ENCODE data around the gene TMEM39B.
"Not testable (repeated sequence)": the region's sequence is repeated elsewhere in the genome, so short reads cannot be mapped to it uniquely, and the experiment has no call there.

TMEM39B gene

DNA sequence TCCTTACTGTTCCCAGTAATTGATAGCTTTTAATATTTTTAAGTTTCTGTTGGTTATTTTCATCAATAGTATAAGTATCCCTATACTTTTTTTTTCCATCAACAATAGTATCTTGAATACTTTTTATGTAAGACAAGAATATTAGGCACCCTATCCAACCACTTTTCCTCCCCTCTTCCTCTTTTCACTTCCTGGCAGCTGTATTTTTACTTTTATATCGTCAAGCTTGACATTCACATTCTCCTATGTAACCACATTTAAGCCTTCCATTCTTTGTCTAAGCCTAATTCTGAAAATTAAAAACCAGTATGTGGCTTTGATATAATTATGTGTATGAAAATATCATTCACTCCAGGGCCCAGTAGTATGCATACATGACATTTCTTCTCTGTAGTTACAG lies 9.3 kb downstream of the TMEM39B start:
- Histone ChIP-seq H3K9ac (ENCODE audit: insufficient read length, low read depth) (no peak overlapping the region), H3K4me3 (ENCODE audit: insufficient read length, low read depth) (no peak overlapping the region), H3K27me3 (ENCODE audit: insufficient read depth, insufficient read length) (no peaks in the 10 kb centered on the region), H3K36me3 (ENCODE audit: insufficient read depth, insufficient read length, low read length) (peaks cover 84% of the 10 kb centered on the region), H3K4me1 (ENCODE audit: insufficient read depth, insufficient read length) (peaks cover 6% of the 10 kb centered on the region), H3K9me3 (ENCODE audit: insufficient read depth, low read length) (no peaks in the 10 kb centered on the region)
- no peak for DNase-seq (ENCODE audit: low read depth, low spot score)
- TF ChIP-seq YY1 (IDR thresholded peaks at IDR 0.05; ENCODE audit: insufficient read depth, insufficient read length) (no peak), ZNF274 (IDR thresholded peaks at IDR 0.05; ENCODE audit: low read depth, low read length) (no peak), SUZ12 (IDR thresholded peaks at IDR 0.05; ENCODE audit: extremely low read depth, insufficient read depth, insufficient read length) (no peak)

GRCh38 chr1:32086381-32086780 lies 13.6 kb downstream of the TMEM39B start:
- not testable (repeated sequence) for DNase-seq (ENCODE audit: low read depth, low spot score); H3K27me3 ChIP-seq (ENCODE audit: insufficient read depth, insufficient read length); H3K4me1 ChIP-seq (ENCODE audit: insufficient read depth, insufficient read length); H3K9me3 ChIP-seq (ENCODE audit: insufficient read depth, low read length); H3K4me3 ChIP-seq (ENCODE audit: insufficient read length, low read depth); H3K9ac ChIP-seq (ENCODE audit: insufficient read length, low read depth)
- H3K36me3 ChIP-seq (ENCODE audit: insufficient read depth, insufficient read length, low read length): peaks cover 68% of the 10 kb centered on the region

GRCh38 chr1:32091176-32091575 lies 18.4 kb downstream of the TMEM39B start:
- DNase-seq (ENCODE audit: low read depth, low spot score): no peak
- no peaks in the 10 kb centered on the region for H3K9me3 ChIP-seq (ENCODE audit: insufficient read depth, low read length)
- H3K27me3 ChIP-seq (ENCODE audit: insufficient read depth, insufficient read length): no peaks in the 10 kb centered on the region
- no peak overlapping the region for H3K4me3 ChIP-seq (ENCODE audit: insufficient read length, low read depth)
- no peak overlapping the region for H3K9ac ChIP-seq (ENCODE audit: insufficient read length, low read depth)
- no peaks in the 10 kb centered on the region for H3K4me1 ChIP-seq (ENCODE audit: insufficient read depth, insufficient read length)
- peaks cover 72% of the 10 kb centered on the region for H3K36me3 ChIP-seq (ENCODE audit: insufficient read depth, insufficient read length, low read length)
- TF ChIP-seq SUZ12 (IDR thresholded peaks at IDR 0.05; ENCODE audit: extremely low read depth, insufficient read depth, insufficient read length) (no peak), ZNF274 (IDR thresholded peaks at IDR 0.05; ENCODE audit: low read depth, low read length) (no peak), YY1 (IDR thresholded peaks at IDR 0.05; ENCODE audit: insufficient read depth, insufficient read length) (no peak)

- DNase-seq (ENCODE audit: low read depth, low spot score): no peak
- H3K4me3 ChIP-seq (ENCODE audit: insufficient read length, low read depth): no peak overlapping the region
- H3K9ac ChIP-seq (ENCODE audit: insufficient read length, low read depth): no peak overlapping the region
- no peaks in the 10 kb centered on the region for H3K4me1 ChIP-seq (ENCODE audit: insufficient read depth, insufficient read length)
- TF ChIP-seq YY1 (IDR thresholded peaks at IDR 0.05; ENCODE audit: insufficient read depth, insufficient read length): no peak
- no peak for TF ChIP-seq SUZ12 (IDR thresholded peaks at IDR 0.05; ENCODE audit: extremely low read depth, insufficient read depth, insufficient read length)
- TF ChIP-seq ZNF274 (IDR thresholded peaks at IDR 0.05; ENCODE audit: low read depth, low read length): no peak
- H3K27me3 ChIP-seq (ENCODE audit: insufficient read depth, insufficient read length): no peaks in the 10 kb centered on the region
- peaks cover 73% of the 10 kb centered on the region for H3K36me3 ChIP-seq (ENCODE audit: insufficient read depth, insufficient read length, low read length)
- no peaks in the 10 kb centered on the region for H3K9me3 ChIP-seq (ENCODE audit: insufficient read depth, low read length)
These were observed 18.9 kb downstream of the TMEM39B start for GRCh38 chr1:32091591-32091990.

- Histone ChIP-seq H3K36me3 (ENCODE audit: insufficient read depth, insufficient read length, low read length) (peaks cover 83% of the 10 kb centered on the region), H3K4me3 (ENCODE audit: insufficient read length, low read depth) (no peak overlapping the region), H3K27me3 (ENCODE audit: insufficient read depth, insufficient read length) (no peaks in the 10 kb centered on the region), H3K4me1 (ENCODE audit: insufficient read depth, insufficient read length) (no peaks in the 10 kb centered on the region), H3K9ac (ENCODE audit: insufficient read length, low read depth) (no peak overlapping the region), H3K9me3 (ENCODE audit: insufficient read depth, low read length) (no peaks in the 10 kb centered on the region)
- TF ChIP-seq YY1 (IDR thresholded peaks at IDR 0.05; ENCODE audit: insufficient read depth, insufficient read length): no peak
- no peak for TF ChIP-seq SUZ12 (IDR thresholded peaks at IDR 0.05; ENCODE audit: extremely low read depth, insufficient read depth, insufficient read length)
- no peak for TF ChIP-seq ZNF274 (IDR thresholded peaks at IDR 0.05; ENCODE audit: low read depth, low read length)
- no peak for DNase-seq (ENCODE audit: low read depth, low spot score)
These were observed 22.2 kb downstream of the TMEM39B start for GRCh38 chr1:32094746-32095521.

DNA sequence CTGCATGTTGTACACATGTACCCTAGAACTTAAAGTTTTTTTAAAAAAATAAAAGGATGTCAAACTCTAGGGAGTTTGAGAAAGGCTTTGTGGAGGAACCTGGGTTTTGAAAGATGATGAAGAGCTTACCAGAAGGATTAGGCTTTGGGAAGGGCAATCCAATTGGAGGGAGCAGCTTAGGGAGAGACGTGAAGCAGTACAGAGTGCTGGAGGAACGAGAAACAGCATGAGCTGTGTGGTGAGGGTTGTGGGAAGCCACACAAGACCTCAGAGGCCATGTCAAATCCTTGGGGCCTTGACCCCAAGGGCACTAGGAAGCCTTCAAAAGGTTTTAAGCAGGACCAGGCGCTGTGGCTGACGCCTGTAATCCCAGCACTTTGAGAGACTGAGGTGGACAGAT lies 26.7 kb downstream of the TMEM39B start:
- H3K9me3 ChIP-seq (ENCODE audit: insufficient read depth, low read length): no peaks in the 10 kb centered on the region
- H3K4me3 ChIP-seq (ENCODE audit: insufficient read length, low read depth): no peak overlapping the region
- no peaks in the 10 kb centered on the region for H3K27me3 ChIP-seq (ENCODE audit: insufficient read depth, insufficient read length)
- H3K36me3 ChIP-seq (ENCODE audit: insufficient read depth, insufficient read length, low read length): peaks cover 72% of the 10 kb centered on the region
- peaks cover 4% of the 10 kb centered on the region for H3K4me1 ChIP-seq (ENCODE audit: insufficient read depth, insufficient read length)
- DNase-seq (ENCODE audit: low read depth, low spot score): no peak
- no peak overlapping the region for H3K9ac ChIP-seq (ENCODE audit: insufficient read length, low read depth)
- TF ChIP-seq YY1 (IDR thresholded peaks at IDR 0.05; ENCODE audit: insufficient read depth, insufficient read length) (no peak), ZNF274 (IDR thresholded peaks at IDR 0.05; ENCODE audit: low read depth, low read length) (no peak), SUZ12 (IDR thresholded peaks at IDR 0.05; ENCODE audit: extremely low read depth, insufficient read depth, insufficient read length) (no peak)

DNA sequence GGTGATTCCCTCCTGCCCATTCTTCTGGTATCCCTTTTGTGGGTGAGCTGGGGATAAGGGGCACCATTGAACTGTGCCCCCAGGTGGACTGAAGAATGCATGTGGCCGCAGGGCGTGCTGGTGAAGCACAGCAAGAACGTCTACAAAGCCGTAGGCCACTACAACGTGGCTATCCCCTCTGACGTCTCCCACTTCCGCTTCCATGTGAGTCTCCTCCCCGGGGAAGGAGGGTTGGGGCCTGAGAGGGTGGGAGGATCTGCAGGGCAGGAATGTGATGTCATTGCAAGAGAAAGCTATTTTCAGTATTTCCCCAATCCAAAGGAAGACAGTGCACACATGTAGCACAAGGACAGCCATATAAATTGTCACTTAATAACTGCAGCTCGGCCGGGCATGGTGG lies 27.6 kb downstream of the TMEM39B start:
- no peak for DNase-seq (ENCODE audit: low read depth, low spot score)
- Histone ChIP-seq H3K4me3 (ENCODE audit: insufficient read length, low read depth) (no peak overlapping the region), H3K36me3 (ENCODE audit: insufficient read depth, insufficient read length, low read length) (peaks cover 63% of the 10 kb centered on the region), H3K9ac (ENCODE audit: insufficient read length, low read depth) (no peak overlapping the region), H3K4me1 (ENCODE audit: insufficient read depth, insufficient read length) (peaks cover 4% of the 10 kb centered on the region), H3K9me3 (ENCODE audit: insufficient read depth, low read length) (no peaks in the 10 kb centered on the region), H3K27me3 (ENCODE audit: insufficient read depth, insufficient read length) (no peaks in the 10 kb centered on the region)
- TF ChIP-seq ZNF274 (IDR thresholded peaks at IDR 0.05; ENCODE audit: low read depth, low read length) (no peak), SUZ12 (IDR thresholded peaks at IDR 0.05; ENCODE audit: extremely low read depth, insufficient read depth, insufficient read length) (no peak), YY1 (IDR thresholded peaks at IDR 0.05; ENCODE audit: insufficient read depth, insufficient read length) (no peak)

All from NT2/D1 (cell line).